Measurements from ENCODE around the gene MAZ. TPM values are rescaled to one million over a fixed set of nuclear protein-coding genes. Genes with fewer than 3 reads are reported as not detected.

The MAZ gene
- total and polyA plus RNA-seq, 2 of the 13 experiments (the other 11 are each of a cell fraction or from before 2014, with no cell fraction given): 203 to 277 TPM

GRCh38 chr16:29806641-29807425 lies 504 bp downstream of the MAZ start (continued):
- TF ChIP-seq HNRNPL (IDR thresholded peaks at IDR 0.05; ENCODE audit: low read depth, low read length) (0 out of 2 replicates have a peak, but pooled peaks have one; percentile 54), NR2C2 (CRISPR knock-in tag; IDR thresholded peaks at IDR 0.05; ENCODE audit: borderline replicate concordance) (0 out of 2 replicates have a peak, but pooled peaks have one; percentile 33), PPARG (CRISPR knock-in tag; conservative IDR thresholded peaks at IDR 0.05) (no peak), POLR2AphosphoS5 (IDR thresholded peaks at IDR 0.05; ENCODE audit: low read depth, low read length) (peak; percentile 38; the same call in 1 of the 2 replicates), ONECUT2 (CRISPR knock-in tag; IDR thresholded peaks at IDR 0.05) (peak; percentile 24; the same call in 1 of the 2 replicates), RXRA (CRISPR knock-in tag; IDR thresholded peaks at IDR 0.05) (peak; percentile 52; the same call in 1 of the 2 replicates), ZBTB43 (CRISPR knock-in tag; conservative IDR thresholded peaks at IDR 0.05) (0 out of 2 replicates have a peak, but pooled peaks have one; percentile 52), E2F5 (CRISPR knock-in tag; conservative IDR thresholded peaks at IDR 0.05) (peak; percentile 77), RAD21 (CRISPR knock-in tag; IDR thresholded peaks at IDR 0.05) (peak; percentile 56), ZNF790 (CRISPR knock-in tag; IDR thresholded peaks at IDR 0.05; ENCODE audit: borderline replicate concordance) (0 out of 2 replicates have a peak, but pooled peaks have one; percentile 29), ZNF446 (CRISPR knock-in tag; IDR thresholded peaks at IDR 0.05) (peak; percentile 54; the same call in 1 of the 2 replicates), ZBTB25 (CRISPR knock-in tag; IDR thresholded peaks at IDR 0.05) (peak; percentile 81), KDM5B (CRISPR knock-in tag; IDR thresholded peaks at IDR 0.05; ENCODE audit: borderline replicate concordance) (no peak), ZNF639 (CRISPR knock-in tag; conservative IDR thresholded peaks at IDR 0.05) (peak; percentile 87), ZNF263 (CRISPR knock-in tag; IDR thresholded peaks at IDR 0.05) (0 out of 2 replicates have a peak, but pooled peaks have one; percentile 20)
- TF ChIP-seq, protein P1, sequence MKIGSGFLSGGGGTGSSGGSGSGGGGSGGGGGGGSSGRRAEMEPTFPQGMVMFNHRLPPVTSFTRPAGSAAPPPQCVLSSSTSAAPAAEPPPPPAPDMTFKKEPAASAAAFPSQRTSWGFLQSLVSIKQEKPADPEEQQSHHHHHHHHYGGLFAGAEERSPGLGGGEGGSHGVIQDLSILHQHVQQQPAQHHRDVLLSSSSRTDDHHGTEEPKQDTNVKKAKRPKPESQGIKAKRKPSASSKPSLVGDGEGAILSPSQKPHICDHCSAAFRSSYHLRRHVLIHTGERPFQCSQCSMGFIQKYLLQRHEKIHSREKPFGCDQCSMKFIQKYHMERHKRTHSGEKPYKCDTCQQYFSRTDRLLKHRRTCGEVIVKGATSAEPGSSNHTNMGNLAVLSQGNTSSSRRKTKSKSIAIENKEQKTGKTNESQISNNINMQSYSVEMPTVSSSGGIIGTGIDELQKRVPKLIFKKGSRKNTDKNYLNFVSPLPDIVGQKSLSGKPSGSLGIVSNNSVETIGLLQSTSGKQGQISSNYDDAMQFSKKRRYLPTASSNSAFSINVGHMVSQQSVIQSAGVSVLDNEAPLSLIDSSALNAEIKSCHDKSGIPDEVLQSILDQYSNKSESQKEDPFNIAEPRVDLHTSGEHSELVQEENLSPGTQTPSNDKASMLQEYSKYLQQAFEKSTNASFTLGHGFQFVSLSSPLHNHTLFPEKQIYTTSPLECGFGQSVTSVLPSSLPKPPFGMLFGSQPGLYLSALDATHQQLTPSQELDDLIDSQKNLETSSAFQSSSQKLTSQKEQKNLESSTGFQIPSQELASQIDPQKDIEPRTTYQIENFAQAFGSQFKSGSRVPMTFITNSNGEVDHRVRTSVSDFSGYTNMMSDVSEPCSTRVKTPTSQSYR (CRISPR knock-in tag; IDR thresholded peaks at IDR 0.05; ENCODE audit: borderline replicate concordance): peak; percentile 28; the same call in 1 of the 2 replicates
- TF ChIP-seq, protein P2, sequence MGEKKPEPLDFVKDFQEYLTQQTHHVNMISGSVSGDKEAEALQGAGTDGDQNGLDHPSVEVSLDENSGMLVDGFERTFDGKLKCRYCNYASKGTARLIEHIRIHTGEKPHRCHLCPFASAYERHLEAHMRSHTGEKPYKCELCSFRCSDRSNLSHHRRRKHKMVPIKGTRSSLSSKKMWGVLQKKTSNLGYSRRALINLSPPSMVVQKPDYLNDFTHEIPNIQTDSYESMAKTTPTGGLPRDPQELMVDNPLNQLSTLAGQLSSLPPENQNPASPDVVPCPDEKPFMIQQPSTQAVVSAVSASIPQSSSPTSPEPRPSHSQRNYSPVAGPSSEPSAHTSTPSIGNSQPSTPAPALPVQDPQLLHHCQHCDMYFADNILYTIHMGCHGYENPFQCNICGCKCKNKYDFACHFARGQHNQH (CRISPR knock-in tag; IDR thresholded peaks at IDR 0.05): peak; percentile 46; the same call in 1 of the 2 replicates

Data from HepG2 (cell line).